HFFc6 (cell line): ENCODE data around the gene ARMC10. TPM values are rescaled to one million over a fixed set of nuclear protein-coding genes. Genes with fewer than 3 reads are reported as not detected.
"Not testable (repeated sequence)": the region's sequence is repeated elsewhere in the genome, so short reads cannot be mapped to it uniquely, and the experiment has no call there.

Experiments
- DNase-seq: peaks from one replicate; pipeline ENCODE4 v3.0.0-alpha.2; 2018
- H3K27ac Mint-ChIP-seq: 2 replicates; pipeline ENCODE4 v1.8.0; 2020; ENCODE audit warnings: mild to moderate bottlenecking, mixed read lengths
- H3K27me3 Mint-ChIP-seq: 2 replicates; pipeline ENCODE4 v1.8.0; 2021; ENCODE audit warnings: mild to moderate bottlenecking, moderate library complexity, mixed read lengths; ENCODE audit not compliant: insufficient read depth
- H3K36me3 Mint-ChIP-seq: 2 replicates; pipeline ENCODE4 v1.8.0; 2021; ENCODE audit warnings: low read depth, mixed read lengths
- H3K4me1 Mint-ChIP-seq: 2 replicates; pipeline ENCODE4 v1.8.0; 2020; ENCODE audit warnings: low read depth, mixed read lengths
- H3K4me3 Mint-ChIP-seq: 2 replicates; pipeline ENCODE4 v1.8.0; 2020; ENCODE audit warnings: mild to moderate bottlenecking, moderate library complexity, mixed read lengths
- H3K9me3 Mint-ChIP-seq: 2 replicates; pipeline ENCODE4 v1.8.0; 2020; ENCODE audit warnings: mild to moderate bottlenecking, mixed read lengths
- total RNA-seq, 6 experiments: library from RNA; stranded (reverse); fragmentation: NEBNext Ultra II Directional; extraction: Animal tissue kit (Norgen Biotek cat#: 25700); gene quantifications; 2 replicates in 1 of 6; 3 replicates in 5 of 6; pipeline ENCODE4 v1.2.3, GENCODE V29; 2021
- TF ChIP-seq, protein P1 (sequence below): fragments of 200-600 bp; sonication (generic); IDR thresholded peaks from 2 replicates; pipeline ENCODE4 v1.5.0; 2021; ENCODE audit warnings: antibody characterized with exemption, mild to moderate bottlenecking

ARMC10 gene
- total RNA-seq, 6 experiments from 2014 or later: 27.3 to 40.9 (median 34.7) TPM

DNA sequence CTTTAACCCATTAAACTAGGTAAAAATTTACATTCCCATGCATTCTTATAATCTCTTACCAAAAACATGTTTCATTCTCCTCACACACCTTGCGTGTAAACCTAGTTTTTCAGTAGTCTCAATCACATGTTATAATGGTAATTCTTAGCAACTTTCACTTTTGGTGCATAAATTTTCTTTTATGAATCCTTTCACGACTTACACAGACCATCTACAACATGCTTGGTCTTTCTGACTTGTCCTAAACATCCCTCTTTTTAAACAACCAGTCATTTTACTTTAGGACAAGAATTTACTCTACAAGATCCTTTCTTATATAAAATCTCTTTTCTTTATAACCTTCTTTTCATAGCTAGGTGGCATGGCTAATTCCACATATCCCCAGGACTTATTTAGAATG, 26.1 kb upstream of the ARMC10 start:
- H3K4me1 Mint-ChIP-seq: no peaks in the 10 kb centered on the region
- H3K36me3 Mint-ChIP-seq: peaks cover 36% of the 10 kb centered on the region
- no peak overlapping the region for H3K27ac Mint-ChIP-seq
- TF ChIP-seq, protein P1, sequence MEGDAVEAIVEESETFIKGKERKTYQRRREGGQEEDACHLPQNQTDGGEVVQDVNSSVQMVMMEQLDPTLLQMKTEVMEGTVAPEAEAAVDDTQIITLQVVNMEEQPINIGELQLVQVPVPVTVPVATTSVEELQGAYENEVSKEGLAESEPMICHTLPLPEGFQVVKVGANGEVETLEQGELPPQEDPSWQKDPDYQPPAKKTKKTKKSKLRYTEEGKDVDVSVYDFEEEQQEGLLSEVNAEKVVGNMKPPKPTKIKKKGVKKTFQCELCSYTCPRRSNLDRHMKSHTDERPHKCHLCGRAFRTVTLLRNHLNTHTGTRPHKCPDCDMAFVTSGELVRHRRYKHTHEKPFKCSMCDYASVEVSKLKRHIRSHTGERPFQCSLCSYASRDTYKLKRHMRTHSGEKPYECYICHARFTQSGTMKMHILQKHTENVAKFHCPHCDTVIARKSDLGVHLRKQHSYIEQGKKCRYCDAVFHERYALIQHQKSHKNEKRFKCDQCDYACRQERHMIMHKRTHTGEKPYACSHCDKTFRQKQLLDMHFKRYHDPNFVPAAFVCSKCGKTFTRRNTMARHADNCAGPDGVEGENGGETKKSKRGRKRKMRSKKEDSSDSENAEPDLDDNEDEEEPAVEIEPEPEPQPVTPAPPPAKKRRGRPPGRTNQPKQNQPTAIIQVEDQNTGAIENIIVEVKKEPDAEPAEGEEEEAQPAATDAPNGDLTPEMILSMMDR: no peak
- no peak for DNase-seq
- no peak overlapping the region for H3K4me3 Mint-ChIP-seq
- H3K9me3 Mint-ChIP-seq: peaks cover 26% of the 10 kb centered on the region
- H3K27me3 Mint-ChIP-seq: peaks cover 1% of the 10 kb centered on the region; the same call in 1 of the 2 replicates

DNA sequence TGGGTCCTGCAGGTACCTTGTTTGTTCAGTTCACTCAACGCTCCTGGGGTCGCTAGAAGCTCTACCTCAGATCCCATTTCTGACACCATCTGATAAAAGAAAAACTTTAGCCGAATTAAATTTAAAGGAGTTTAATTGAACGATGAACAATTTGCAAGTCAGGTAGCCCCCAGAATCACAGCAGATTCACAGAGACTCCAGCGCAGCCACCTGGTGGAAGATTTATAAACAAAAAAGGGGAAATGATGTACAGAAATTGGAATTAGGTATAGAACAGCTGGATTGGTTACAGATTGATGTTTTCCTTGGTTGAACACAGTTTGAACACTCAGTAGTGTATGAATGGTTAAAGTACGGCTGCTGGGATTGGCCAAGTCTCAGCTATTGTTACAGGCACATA, 23.4 kb upstream of the ARMC10 start:
- H3K27ac Mint-ChIP-seq: no peak overlapping the region
- DNase-seq: no peak
- TF ChIP-seq, protein P1: no peak
- H3K4me1 Mint-ChIP-seq: no peaks in the 10 kb centered on the region
- peaks cover 35% of the 10 kb centered on the region for H3K36me3 Mint-ChIP-seq
- peaks cover 24% of the 10 kb centered on the region for H3K9me3 Mint-ChIP-seq
- H3K27me3 Mint-ChIP-seq: peaks cover 1% of the 10 kb centered on the region; the same call in 1 of the 2 replicates
- H3K4me3 Mint-ChIP-seq: no peak overlapping the region

DNA sequence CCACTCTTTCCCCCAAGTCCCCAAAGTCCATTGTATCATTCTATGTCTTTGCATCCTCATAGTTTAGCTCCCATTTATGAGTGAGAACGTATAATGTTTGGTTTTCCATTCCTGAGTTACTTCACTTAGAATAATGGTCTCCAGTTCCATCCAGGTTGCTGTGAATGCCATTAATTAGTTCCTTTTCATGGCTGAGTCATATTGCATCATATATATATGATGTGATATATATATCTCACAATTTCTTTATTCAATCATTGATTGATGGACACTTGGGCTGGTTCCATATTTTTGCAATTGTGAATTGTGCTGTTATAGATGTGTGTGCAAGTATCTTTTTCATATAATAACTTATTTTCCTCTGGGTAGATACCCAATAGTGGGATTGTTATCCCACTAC, 18.9 kb upstream of the ARMC10 start:
- not testable (repeated sequence) for H3K4me1 Mint-ChIP-seq, H3K27me3 Mint-ChIP-seq, H3K9me3 Mint-ChIP-seq, H3K4me3 Mint-ChIP-seq, H3K27ac Mint-ChIP-seq, H3K36me3 Mint-ChIP-seq, DNase-seq

DNA sequence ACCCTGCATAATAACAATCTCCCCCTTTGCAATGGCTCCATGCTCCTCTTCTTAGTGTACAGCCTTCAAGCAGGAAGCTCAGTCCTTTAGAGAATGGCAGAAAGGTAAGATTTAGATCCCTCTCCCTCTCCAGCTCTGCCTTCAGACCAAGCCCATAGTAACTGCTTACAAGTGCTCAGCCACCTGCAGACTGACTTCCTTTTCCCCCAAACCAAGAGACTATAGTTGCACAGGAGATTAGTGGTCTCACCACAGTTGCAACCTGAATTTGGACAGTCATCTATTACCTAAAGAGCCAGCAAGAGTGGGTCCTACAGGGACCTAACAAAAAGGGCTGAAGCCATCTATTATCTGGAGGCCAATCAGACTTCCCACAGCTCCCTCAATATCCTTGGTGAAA, 16.8 kb upstream of the ARMC10 start:
- Mint-ChIP-seq H3K4me1 (no peaks in the 10 kb centered on the region), H3K36me3 (no peaks in the 10 kb centered on the region), H3K4me3 (no peak overlapping the region), H3K27ac (no peak overlapping the region), H3K9me3 (no peaks in the 10 kb centered on the region), H3K27me3 (no peaks in the 10 kb centered on the region)
- DNase-seq: no peak
- TF ChIP-seq, protein P1: no peak

DNA sequence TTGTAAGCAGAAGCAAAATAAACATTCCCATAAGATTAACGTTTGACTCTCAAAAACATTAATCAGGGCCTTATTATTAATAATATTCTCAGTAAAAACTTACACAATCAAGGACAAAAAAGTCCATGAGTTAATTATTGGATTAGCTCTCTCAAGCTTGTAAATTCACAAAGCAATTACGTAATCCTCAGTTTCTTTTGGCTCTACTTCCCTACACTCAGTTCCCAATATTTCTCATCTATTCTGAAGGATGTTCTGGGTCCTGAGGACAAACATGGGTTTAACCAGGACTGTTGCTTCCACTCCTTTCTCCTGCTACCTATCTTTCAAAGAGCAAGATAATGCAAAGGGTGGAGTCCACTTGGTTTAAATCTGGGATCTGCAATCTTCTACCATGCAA, 15.5 kb upstream of the ARMC10 start:
- no peak overlapping the region for H3K4me3 Mint-ChIP-seq

DNA sequence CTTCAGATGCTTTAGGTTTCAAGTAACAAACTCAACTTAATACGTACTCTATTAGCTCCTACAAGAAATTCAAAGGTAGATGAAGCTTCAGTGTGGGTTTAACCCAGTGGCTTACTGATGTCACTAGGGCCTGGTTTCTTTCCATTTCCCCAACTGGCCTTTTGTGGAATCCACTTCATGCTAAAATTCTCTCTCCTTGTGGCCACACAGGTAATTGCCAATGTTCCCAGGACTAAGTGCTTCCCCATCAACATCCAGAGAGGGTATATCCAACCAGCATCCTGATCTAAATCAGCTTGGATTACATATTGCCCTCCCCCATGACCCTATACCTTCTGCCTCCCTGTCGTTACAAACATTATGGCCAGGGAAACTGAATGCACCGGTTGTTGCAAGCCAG, 11.0 kb upstream of the ARMC10 start:
- no peaks in the 10 kb centered on the region for H3K9me3 Mint-ChIP-seq
- TF ChIP-seq, protein P1: no peak; the same call in 1 of the 2 replicates
- H3K27ac Mint-ChIP-seq: no peak overlapping the region
- no peaks in the 10 kb centered on the region for H3K36me3 Mint-ChIP-seq
- no peaks in the 10 kb centered on the region for H3K4me1 Mint-ChIP-seq
- H3K4me3 Mint-ChIP-seq: no peak overlapping the region
- no peak for DNase-seq
- H3K27me3 Mint-ChIP-seq: no peaks in the 10 kb centered on the region

More for the DNA sequence above, 15.5 kb upstream of the ARMC10 start:
- H3K27ac Mint-ChIP-seq: no peak overlapping the region
- no peaks in the 10 kb centered on the region for H3K9me3 Mint-ChIP-seq
- no peak for DNase-seq
- no peaks in the 10 kb centered on the region for H3K27me3 Mint-ChIP-seq
- no peaks in the 10 kb centered on the region for H3K36me3 Mint-ChIP-seq
- TF ChIP-seq, protein P1: no peak
- no peaks in the 10 kb centered on the region for H3K4me1 Mint-ChIP-seq
